Lower leg skin (tissue), 3 donors: Measurements from ENCODE around the gene SRGAP2C.
"Not testable (repeated sequence)": the region's sequence is repeated elsewhere in the genome, so short reads cannot be mapped to it uniquely, and the experiment has no call there.

Experiments
- POLR2A ChIP-seq, 2 donors: fragments of 450-650 bp; IDR thresholded peaks; one replicate each; pipeline ENCODE4 v1.6.1; 2016 to 2017; ENCODE audit warnings: antibody characterized with exemption in 2 of 2, mild to moderate bottlenecking in 1 of 2, moderate library complexity in 1 of 2
- TF ChIP-seq, protein P1 (sequence below), 3 donors: fragments of 450-650 bp; IDR thresholded peaks; one replicate each; pipeline ENCODE4 v1.5.1; 2016; ENCODE audit warnings: antibody characterized with exemption in 3 of 3, mild to moderate bottlenecking in 3 of 3, moderate library complexity in 2 of 3

DNA sequence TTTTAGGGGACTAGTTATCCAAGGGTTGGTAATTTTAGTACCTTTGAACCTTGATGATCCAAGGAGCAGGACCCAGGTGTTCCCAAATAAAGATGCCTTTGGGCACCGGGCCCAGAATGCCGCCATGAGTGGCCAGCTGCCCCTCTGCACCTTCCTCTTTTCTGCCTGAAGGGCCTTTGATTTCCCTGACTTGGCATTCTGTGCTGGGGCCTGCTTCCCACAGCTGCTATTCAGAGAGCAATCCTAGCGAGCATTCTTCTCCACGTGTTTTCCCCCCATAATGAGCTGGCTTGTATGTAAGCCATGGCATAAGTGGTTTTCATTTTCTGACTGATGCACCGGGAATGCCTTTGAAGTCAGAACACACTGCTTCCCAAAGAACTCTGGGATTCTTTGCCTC, 184.1 kb downstream of the SRGAP2C start:
- TF ChIP-seq, protein P1, sequence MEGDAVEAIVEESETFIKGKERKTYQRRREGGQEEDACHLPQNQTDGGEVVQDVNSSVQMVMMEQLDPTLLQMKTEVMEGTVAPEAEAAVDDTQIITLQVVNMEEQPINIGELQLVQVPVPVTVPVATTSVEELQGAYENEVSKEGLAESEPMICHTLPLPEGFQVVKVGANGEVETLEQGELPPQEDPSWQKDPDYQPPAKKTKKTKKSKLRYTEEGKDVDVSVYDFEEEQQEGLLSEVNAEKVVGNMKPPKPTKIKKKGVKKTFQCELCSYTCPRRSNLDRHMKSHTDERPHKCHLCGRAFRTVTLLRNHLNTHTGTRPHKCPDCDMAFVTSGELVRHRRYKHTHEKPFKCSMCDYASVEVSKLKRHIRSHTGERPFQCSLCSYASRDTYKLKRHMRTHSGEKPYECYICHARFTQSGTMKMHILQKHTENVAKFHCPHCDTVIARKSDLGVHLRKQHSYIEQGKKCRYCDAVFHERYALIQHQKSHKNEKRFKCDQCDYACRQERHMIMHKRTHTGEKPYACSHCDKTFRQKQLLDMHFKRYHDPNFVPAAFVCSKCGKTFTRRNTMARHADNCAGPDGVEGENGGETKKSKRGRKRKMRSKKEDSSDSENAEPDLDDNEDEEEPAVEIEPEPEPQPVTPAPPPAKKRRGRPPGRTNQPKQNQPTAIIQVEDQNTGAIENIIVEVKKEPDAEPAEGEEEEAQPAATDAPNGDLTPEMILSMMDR (IDR thresholded peaks at IDR 0.05): not testable (repeated sequence)
- not testable (repeated sequence) for TF ChIP-seq POLR2A (IDR thresholded peaks at IDR 0.05)
